Fibroblast of the conjunctiva (primary cell): ENCODE measurements around the gene MCU.
"Not testable (repeated sequence)": the region's sequence is repeated elsewhere in the genome, so short reads cannot be mapped to it uniquely, and the experiment has no call there.

Source experiments
- DNase-seq: peaks from one replicate; pipeline ENCODE4 v3.0.0-alpha.2; 2010; ENCODE audit warnings: low read depth

Gene MCU

DNA sequence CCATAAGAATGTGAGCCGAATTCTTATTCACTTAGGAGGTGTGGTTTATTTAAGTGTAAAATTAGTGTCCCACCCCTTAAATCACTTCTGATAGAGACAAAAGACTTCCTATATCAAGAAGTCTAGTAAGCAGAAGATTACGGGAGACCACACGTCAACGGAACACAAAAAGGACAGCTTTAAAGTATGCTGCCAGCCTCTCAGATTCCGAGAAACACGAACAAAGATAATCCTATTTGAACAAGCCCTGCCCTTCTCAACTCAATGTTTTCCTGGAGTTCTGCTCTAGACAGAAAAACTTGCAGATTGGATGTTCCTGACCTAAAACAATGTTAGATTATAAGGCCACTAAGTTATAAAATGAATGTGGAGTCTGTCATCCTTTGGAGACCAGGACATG lies 4.9 kb upstream of the MCU start:
- no peak for DNase-seq

DNA sequence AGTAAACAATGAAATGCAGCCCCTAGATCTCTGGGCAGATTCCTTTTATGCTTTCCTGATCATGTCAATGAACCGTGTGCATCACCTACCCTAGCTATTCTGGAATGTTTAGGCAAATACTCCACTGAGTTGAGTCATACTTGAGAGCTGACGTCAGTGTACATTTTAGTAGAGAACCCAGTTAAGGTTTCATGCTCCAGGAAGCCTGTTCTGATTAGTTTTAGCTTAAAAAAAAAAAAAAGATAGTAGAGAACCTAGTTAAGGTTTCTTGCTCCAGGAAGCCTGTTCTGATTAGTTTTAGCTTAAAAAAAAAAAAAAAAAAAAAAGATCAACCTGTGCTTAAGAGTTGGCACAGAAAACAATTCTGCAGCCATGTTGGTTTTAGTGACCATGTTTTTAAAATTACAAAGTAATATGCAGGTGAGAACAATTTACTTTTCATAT lies 3.7 kb upstream of the MCU start:
- DNase-seq = peak; percentile 45

DNA sequence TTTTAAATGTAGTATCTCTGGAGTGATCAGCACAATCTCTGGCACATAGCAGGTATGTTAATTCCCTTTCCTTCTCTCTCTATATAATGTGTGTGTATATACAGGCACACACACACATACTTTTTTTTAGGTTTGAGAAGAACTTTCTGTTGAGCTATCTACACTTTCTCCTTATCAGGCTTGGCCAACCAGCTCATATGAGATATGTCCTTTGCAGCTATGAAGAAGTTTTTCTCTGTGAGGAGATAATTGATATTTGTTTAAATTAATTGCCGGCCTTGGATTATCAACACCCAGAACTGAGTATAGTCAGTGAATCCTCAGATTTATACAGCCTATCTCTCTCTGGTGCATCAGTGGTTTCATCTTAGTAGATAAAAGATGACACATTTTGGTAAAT lies 2.3 kb upstream of the MCU start:
- DNase-seq = no peak

DNA sequence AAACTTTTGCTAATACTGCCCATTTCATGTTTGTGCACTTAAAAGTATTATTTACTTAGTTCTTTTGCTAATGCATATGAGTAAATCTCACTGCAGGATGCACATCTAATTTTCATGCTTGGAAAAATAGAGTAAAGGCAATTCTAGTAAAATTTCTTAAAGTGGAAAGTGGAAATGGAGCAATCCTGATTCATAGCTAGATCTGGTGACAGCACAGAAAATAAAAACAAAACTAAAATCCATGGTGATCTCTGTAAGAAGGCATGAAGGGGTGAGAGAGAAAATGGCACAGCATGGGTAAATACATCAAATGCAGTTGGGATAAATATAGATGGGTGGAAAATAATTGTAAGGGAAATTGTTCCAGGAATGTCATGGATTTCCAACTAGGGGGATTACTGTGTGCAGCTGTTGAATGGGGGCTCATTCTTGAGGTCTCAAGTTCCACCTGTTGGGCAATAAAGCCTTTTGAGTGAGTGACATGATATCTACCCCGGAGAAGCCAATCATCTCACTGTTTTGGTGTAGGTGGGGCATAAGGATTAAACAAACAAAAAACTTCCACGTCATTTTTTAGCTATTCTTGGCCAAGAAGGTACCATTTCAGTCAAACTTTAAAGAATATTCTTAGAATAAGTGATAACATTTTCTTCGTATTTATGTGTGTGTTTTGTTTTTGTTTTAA lies 1.7 kb upstream of the MCU start:
- no peak for DNase-seq

DNA sequence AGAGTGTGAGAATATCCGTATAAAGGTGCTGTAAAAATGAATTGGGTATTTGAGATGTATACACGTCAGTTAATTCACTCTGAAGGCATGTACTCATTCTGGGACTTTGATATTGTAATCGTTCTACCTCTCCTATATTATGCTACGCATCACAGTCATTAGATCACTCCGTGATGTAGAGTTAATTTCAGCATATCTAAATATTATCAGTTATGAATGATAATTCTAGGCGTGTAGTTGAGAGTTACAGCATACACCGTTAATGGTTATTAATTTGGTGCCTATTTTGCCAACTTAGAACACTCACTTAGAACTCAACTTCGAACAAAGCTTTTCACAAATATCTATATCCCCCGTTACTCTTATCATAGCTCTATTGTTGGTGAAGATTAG lies 477 bp upstream of the MCU start:
- no peak for DNase-seq

DNA sequence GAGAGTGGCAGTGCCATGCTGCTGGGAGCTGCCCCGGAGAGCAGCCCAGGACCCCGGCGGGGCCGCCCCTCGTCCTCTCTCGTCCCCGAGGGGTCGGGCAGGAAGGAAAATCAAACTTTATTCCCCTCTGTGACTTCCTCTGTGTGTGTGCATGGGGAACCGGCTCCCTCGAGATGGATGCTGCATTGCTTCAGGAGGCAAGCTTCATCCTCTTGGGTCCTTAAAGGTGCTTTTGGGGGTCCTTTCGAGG lies 726 bp downstream of the MCU start:
- no peak for DNase-seq

DNA sequence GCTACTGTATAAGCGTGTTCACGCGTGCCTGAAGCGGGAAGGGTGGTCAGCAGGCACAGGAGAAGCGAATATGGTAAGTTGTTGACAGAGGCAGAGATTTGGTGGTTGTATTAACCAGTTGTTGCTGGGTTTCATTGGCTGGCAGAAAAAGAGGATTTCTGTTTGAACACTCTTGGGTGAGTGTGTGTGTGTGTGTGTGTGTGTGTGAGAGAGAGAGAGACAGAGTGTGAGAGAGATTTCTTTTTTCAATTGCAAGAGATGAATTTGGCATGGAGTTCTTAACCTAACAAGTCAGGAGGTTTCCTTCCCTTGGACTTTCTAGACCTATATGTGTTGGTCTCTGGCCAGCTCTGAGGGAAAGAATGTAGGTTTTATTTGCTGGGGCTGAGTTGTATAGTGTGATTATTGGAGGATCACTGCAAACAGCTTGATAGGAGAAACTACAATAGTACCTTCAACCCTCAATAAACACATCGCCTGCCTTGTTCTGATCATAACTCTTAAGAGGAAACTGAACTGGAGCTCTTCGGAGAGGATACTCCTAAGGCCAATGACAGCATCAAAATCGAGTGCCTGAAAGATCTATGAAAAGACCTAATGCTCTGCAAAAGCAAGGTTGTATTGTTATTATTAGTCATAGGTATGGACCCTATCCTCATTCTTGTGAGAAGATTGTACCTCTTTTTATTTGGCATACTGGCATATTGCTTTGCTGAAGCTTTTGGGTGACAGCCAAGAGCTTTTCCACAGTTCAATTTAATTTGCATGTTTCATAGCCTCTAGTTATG lies 1.2 kb downstream of the MCU start:
- DNase-seq = no peak

DNA sequence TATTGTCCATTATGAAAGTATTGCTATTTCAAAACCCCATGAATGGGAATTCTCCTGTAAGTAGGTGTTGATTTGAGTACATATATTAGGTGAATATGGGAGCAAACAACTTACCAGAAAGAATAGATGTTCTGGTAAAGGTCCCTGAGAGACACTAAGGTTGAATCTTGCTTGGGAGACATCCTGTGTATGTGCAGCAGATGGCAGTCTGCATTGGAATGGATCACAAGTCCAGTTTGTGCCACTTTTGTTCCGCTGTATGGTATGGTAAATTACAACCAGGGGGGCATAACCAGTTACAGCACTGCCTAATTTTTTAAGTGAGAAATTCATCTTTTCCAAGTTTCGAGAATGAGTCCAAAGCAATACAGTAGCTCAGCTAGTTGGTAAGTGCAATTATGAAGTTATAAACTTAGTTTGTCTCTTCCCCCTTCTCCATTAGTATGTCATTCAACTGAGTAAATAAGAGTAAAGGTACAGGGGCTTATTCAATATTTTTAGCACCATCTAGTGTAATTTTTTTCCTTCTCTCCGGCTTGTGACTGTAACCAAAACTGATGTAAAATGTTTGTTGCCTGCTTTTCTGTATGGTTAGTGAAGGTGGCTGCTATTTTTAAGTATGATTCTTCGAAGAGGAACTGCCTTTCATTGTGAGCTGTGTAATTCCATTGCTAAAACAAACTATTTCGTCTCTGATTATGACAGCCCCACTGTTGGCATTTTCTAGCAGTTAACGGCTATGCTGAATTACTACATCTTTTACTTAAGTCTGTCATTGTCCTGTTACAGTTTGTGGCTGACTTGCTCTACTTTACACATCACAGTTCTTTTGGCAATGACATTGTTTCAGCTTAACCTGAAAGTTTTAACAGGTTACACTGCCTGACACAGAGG lies 2.8 kb downstream of the MCU start:
- DNase-seq = peak; percentile 58

DNA sequence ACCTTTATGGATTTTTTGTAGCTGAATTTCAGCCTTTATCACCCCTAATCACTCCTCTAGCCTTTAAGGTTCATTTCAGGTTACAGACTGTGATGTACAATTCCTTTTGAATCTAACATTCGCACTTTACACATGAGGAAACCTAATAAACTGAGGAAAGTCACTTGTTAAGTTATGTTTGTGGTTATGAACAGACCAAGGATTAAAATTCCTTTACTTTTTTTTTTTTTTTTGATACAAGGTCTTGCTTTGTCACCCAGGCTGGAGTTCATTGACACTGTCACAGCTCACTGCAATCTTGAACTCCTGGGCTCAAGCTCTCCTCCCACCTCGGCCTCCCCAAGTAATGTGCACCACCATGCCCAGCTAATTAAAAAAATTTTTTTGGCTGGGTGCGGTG lies 3.6 kb downstream of the MCU start:
- DNase-seq = no peak

DNA sequence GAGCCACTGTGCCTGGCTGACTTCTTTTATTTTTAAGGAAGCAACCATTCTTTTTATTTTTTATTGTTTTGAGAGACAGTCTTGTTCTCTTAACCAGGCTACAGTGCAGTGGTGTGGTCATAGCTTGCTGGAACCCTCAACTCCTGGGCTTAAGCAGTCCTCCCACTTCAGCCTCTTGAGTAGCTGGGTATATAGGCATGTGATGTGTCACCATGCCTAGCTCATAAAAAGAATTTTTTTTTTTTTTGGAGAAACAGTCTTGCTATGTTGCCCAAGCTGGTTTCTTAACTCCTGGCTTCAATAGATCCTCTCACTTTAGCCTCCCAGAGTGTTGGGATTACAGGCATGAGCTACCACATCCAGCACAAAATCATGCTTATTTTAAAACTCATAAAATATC lies 5.8 kb downstream of the MCU start:
- DNase-seq = no peak

DNA sequence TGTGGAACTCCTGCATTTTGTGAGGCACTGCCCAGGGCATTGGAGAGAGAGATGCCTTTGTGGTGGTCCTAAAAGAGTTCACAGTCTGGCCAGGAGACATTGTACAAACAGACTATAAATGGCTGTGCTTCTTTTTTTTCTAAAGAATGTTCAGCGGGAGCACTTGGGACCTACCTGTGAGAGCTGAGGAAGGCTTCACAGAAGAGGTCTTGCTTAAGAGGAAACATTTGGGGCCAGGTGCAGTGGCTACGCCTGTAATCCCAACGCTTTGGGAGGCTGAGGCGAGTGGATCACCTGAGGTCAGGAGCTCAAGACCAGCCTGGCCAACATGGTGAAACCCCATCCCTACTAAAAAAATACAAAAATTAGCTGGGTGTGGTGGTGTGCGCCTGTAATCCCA lies 10.5 kb downstream of the MCU start:
- DNase-seq = not testable (repeated sequence)

DNA sequence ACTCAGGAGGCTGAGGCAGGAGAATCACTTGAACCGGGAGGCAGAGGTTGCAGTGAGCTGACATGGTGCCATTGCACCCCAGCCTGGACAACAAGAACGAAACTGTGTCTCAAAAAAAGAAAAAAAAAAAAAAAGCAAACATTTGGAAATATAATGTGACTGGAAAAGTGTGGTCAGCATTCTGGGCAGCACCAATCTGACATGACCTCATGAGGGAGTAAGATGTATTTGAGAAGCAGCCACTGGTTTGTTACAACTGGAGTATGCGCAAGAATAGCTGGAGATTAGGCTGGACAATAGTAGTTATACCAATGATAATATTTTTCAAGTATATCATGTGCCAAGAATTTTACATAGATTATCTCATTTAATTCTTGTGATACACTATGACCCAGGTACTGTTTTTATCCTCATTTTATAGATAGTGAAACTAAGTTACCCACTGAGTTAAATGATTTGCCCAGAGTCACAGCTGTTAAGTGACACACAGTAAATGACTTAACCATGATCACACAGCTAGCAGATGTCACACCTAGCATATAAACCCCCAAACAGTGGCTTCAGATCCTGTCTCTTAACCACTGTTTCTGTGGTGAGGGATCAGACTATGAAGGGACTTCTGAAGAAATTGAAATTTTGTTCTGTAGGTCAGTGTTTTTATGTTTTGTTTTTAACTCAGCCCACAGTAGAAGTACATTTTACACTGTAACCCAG lies 11.1 kb downstream of the MCU start:
- no peak for DNase-seq

DNA sequence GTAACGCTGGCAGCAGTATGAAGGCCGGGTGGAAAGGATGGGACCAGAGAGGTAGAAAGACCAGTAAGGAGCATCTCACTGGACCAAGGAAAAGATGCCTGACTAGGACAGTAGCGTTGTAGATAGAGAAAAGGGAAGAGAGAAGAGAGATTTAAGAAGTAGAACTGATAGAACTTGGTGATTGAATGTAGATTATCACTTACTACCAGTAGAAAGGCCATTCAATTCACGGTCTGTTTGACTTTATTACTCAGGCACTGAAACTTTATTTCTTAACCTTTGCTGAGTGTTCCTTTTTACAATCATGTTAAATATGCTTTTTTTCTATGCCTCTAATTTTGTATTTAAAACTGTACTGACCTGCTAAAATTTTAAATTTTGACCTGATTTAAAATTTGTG lies 12.2 kb downstream of the MCU start:
- DNase-seq = no peak

DNA sequence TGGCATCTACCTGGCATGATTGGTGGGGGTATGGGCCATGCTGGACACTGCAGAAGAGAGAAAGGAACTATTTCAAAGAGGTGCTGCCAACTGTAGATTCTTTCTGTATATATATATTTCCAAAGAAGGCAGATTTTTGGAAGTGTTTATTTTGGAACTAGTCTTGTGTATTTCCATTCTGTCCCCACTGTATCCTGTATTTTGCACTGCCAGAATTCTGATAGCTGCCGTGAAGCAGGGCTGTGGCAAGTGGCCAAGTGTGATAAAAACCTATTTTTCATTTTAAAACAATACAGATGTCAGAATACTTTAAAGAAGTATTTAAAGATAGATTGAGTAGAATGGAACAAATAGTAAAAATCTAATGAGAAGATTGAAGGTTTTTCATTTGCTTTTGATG lies 17.1 kb downstream of the MCU start:
- no peak for DNase-seq

DNA sequence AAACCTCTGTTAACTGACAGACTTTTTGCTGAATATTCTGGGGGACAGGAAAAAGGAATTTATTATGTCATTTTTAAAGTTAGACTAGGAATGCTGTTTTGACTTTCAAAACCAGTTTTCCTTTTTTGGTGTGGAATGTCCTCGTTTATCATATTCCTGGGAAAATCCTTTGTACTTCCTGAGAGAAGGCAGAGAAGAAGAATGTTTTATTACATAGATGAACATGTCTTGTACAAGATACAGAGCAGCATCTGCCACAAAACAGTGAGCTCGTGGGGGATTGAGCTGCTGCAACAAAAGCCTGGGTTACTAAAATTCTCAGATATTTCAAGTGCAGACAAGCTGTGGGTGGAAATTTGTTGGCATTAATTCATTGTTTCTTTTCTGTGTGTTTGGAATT lies 20.2 kb downstream of the MCU start:
- no peak for DNase-seq

DNA sequence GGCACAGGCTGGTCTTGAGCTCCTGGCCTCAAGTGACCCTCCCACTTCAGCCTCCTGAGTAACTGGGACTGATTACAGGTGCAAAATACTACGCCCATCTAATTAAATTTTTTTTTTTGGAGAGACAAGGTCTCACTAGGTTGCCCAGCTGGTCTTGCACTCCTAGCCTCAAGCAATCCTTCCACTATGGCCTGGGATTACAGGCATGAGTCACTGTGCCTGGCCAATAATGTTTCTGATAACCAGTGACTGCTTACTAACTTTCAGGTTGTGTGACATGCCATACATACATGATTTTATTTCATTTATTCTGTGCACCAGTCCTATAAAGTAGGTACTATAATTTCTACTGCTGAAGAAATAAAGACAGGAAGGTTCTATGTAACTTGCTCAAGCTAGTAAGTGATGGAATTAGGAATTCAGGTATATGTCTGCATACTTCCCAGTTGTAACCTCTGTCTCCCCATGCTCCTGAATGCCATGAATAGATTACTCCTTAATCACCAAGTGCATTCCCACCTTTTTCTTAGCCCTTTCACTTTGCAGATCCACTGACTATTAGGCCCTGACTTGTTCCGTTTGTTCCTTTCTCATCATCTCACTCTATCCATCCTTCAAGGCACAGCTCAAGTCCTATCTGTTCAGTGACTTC lies 28.1 kb downstream of the MCU start:
- DNase-seq = no peak

DNA sequence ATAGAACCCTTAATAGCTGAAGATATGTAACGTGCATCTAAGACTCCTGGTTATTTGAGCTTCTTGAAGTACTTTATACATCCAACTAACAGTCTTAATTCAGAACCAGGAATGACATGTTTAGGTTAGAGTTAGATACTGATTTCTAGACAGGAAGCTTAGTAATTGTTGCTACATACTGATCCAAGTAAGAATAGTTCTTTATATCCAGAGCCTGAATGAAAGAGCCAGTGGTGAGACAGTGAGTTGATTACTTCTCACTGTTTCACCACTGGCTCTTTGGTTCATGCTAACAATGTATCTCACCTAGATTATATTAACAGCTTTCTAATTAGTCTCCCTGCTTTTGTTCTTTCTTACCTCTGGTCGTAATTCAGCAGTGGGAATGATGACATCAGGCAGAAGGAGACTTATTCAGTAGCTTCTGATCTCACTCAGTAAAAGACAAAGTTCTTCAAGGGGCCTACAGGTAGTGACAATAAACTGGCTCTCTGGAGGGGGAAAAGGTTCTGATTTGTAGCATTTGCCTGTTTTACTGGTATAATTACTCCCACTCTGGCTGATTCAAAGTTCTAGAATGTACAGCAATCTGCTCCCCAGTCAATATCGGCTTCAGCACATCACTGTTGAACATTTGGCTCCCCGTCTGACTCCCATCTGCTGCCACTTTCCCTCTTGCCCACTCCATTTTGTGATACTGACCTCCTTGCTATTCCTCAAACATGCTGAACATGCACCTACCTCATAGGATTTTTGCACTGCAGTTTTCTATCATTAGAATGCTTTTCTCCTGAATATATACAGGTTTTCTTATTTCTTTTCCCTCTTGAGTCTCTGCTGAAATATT lies 29.1 kb downstream of the MCU start:
- DNase-seq = no peak

DNA sequence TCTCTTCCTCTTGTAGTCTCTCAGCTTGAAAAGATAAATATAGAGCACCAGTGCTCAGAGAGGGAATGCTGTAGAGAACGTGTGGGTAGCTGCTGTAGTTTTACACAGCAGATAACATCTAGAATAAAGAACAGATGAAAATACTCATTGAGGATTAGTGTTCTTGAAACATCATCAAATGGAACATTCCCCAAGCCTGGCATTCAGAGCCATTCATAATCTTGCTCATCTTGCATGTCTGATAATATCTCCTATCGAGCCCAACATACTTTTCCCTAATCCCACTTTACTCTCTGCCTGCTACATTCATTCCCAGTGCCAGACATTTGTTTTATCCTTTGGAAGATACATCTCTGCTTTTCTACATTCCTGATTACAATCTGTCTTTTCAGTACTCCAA lies 35.2 kb downstream of the MCU start:
- no peak for DNase-seq

DNA sequence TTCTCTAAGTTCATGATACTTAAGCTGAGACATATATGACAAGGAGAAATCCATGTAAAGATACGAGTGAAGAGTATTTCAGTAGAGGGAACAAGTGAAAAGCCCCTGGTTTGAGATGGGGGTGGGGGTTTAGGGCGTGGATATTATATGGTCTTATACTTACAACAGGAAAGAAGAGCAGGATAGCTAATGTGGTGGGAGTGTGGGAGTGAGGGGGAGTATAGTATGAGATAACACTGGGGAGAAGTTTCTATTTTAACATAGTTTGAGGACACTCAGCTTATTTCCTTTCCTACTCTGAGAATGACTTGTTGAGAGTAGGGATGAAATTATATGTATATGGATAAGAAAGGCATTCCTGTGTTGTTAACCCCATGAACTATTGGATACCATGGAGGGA lies 36.5 kb downstream of the MCU start:
- DNase-seq = no peak

DNA sequence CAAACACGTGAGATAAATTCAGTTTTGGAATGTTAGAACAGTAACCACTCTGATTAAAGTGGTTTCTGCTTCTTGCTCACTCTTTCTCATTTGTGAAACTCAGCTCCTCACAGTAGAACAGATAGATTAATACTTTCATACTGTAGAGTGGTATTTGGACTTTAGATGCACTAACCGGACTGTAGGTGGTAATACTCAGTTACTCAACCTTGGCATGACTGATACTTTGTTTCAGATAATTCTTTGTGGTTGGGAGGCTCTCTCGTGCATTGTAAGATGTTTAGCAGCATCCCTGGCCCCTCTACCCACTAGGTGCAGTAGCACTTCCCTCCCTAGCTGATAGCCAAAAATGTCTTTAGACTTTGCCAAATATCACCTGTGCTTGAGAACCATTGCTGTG lies 37.6 kb downstream of the MCU start:
- DNase-seq = no peak

DNA sequence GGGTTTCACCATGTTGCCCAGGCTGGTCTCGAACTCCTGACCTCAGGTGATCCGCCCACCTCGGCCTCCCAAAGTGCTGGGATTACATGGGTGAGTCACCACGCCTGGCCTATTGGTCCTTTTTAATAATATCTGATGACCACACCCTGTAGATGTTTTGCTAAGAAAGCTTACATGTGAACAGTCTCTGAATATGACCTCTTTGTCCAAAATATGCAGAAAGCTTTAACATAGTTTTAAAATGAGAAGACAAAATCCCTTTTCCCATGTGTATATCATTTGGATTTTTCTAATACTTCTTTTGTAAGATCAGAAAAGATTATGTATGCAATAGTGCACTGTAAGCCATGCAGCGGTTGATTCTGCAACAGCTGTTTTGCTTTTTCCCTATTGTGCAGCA lies 38.5 kb downstream of the MCU start:
- peak; percentile 89 for DNase-seq
